ENCODE results near the gene SPOCK3. TPM values are rescaled to one million over a fixed set of nuclear protein-coding genes. Genes with fewer than 3 reads are reported as not detected.
A peak's percentile ranks its signal among the peaks of the same experiment; 100 is the strongest.

The SPOCK3 gene
- total and polyA plus RNA-seq, 2 experiments from 2014 or later: 1.6 to 4.1 TPM

- H3K4me3 Mint-ChIP-seq: no peak overlapping the region
- no peak for ATAC-seq
- no peak overlapping the region for H3K27ac ChIP-seq (ENCODE audit: low read depth)
- H3K9me2 ChIP-seq (ENCODE audit: insufficient read depth): no peaks in the 10 kb centered on the region
- no peaks in the 10 kb centered on the region for H3K36me3 Mint-ChIP-seq (ENCODE audit: low read depth)
- no peaks in the 10 kb centered on the region for H3F3A ChIP-seq (replicated peaks; ENCODE audit: low read depth)
- no peaks in the 10 kb centered on the region for H3K4me1 ChIP-seq (ENCODE audit: insufficient read depth)
- no peaks in the 10 kb centered on the region for H3K27me3 ChIP-seq (ENCODE audit: insufficient read depth)
- no peaks in the 10 kb centered on the region for H3K4me1 Mint-ChIP-seq
- H3K27me3 Mint-ChIP-seq (ENCODE audit: insufficient read depth, low read depth, poor library complexity): no peaks in the 10 kb centered on the region
- no peak for TF ChIP-seq CREB1 (CRISPR knock-in tag; IDR thresholded peaks at IDR 0.05; ENCODE audit: low read depth)
- no peak for TF ChIP-seq ZNF331 (CRISPR knock-in tag; IDR thresholded peaks at IDR 0.05; ENCODE audit: low read depth)
- TF ChIP-seq ETS1 (IDR thresholded peaks at IDR 0.05): no peak
- no peak for TF ChIP-seq JUNB (IDR thresholded peaks at IDR 0.05; ENCODE audit: unreplicated experiment)
- TF ChIP-seq CTCF (conservative IDR thresholded peaks at IDR 0.05; ENCODE audit: low read depth in 2 of 2): no peak
- TF ChIP-seq REST (IDR thresholded peaks at IDR 0.05; ENCODE audit: unreplicated experiment): no peak
- DNase-seq (ENCODE audit: low spot score): no peak
- H3K4me3 ChIP-seq: no peak overlapping the region
- H4K20me1 ChIP-seq (replicated peaks; ENCODE audit: insufficient read depth): no peaks in the 10 kb centered on the region
- H3K4me2 ChIP-seq: no peak overlapping the region
- H3K9me3 Mint-ChIP-seq: no peaks in the 10 kb centered on the region
- H3K79me2 ChIP-seq (replicated peaks; ENCODE audit: insufficient read depth): no peaks in the 10 kb centered on the region
- no peaks in the 10 kb centered on the region for H3K36me3 ChIP-seq (ENCODE audit: insufficient read depth)
- H3K27ac Mint-ChIP-seq: no peak overlapping the region
- no peak overlapping the region for H2AFZ ChIP-seq
Observed at GRCh38 chr4:167109859-167110258, 124.4 kb downstream of the SPOCK3 start.

GRCh38 chr4:167105857-167106256 lies 128.4 kb downstream of the SPOCK3 start:
- ATAC-seq (no peak), DNase-seq (ENCODE audit: low spot score) (no peak)
- Mint-ChIP-seq H3K27me3 (ENCODE audit: insufficient read depth, low read depth, poor library complexity) (no peaks in the 10 kb centered on the region), H3K4me3 (no peak overlapping the region), H3K36me3 (ENCODE audit: low read depth) (no peaks in the 10 kb centered on the region), H3K4me1 (no peaks in the 10 kb centered on the region), H3K27ac (no peak overlapping the region), H3K9me3 (no peaks in the 10 kb centered on the region)
- Histone ChIP-seq H3K36me3 (ENCODE audit: insufficient read depth) (no peaks in the 10 kb centered on the region), H3K79me2 (replicated peaks; ENCODE audit: insufficient read depth) (no peaks in the 10 kb centered on the region), H3K9me2 (ENCODE audit: insufficient read depth) (0 out of 2 replicates have a peak, but pooled peaks cover 5% of the 10 kb centered on the region), H3K4me3 (no peak overlapping the region), H3K27me3 (ENCODE audit: insufficient read depth) (no peaks in the 10 kb centered on the region), H4K20me1 (replicated peaks; ENCODE audit: insufficient read depth) (no peaks in the 10 kb centered on the region), H3F3A (replicated peaks; ENCODE audit: low read depth) (no peaks in the 10 kb centered on the region), H3K4me2 (no peak overlapping the region), H3K27ac (ENCODE audit: low read depth) (no peak overlapping the region), H2AFZ (no peak overlapping the region), H3K4me1 (ENCODE audit: insufficient read depth) (no peaks in the 10 kb centered on the region)
- TF ChIP-seq REST (IDR thresholded peaks at IDR 0.05; ENCODE audit: unreplicated experiment): peak; percentile 39
- TF ChIP-seq STAT1 (IDR thresholded peaks at IDR 0.05; ENCODE audit: unreplicated experiment): no peak

Data from GM23338 (cell line).